GM12878 (cell line): ENCODE measurements around the gene NCAM1. TPM values are rescaled to one million over a fixed set of nuclear protein-coding genes. Genes with fewer than 3 reads are reported as not detected.

Source experiments
- ATAC-seq: fragments of 200-7000 bp; cut with Tn5 transposase; 3 replicates; pipeline ENCODE4 v1.9.1; 2020; ENCODE audit warnings: mild to moderate bottlenecking, moderate library complexity
- BruUV-seq: library from RNA; stranded (reverse); fragments of 400-500 nt; replicated peaks from 2 replicates; lab custom pipeline; 2021; lab: Mats Ljungman, UMichigan
- CTCF ChIA-PET: fragments of 300-600 bp; sonication (Branson Sonifier 250); formaldehyde crosslinking; extraction: SDS; loops from one replicate; lab custom pipeline; 2021; ENCODE audit warnings: inconsistent platforms; lab: Yijun Ruan, JAX
- POLR2A ChIA-PET: fragments of 350-600 bp; formaldehyde crosslinking; extraction: SDS; loops from one replicate; lab custom pipeline; 2021; ENCODE audit warnings: inconsistent platforms; lab: Charles Lee
- RAD21 ChIA-PET: fragments of 300-600 bp; sonication (Branson Sonifier 250); formaldehyde crosslinking; loops from one replicate; lab custom pipeline; 2023; ENCODE audit warnings: antibody characterized with exemption; ENCODE audit not compliant: unreplicated experiment; lab: Charles Lee
- SMC1A ChIA-PET: fragments of 300-600 bp; sonication (Branson Sonifier 250); formaldehyde crosslinking; loops from one replicate; lab custom pipeline; 2023; ENCODE audit not compliant: unreplicated experiment, uncharacterized antibody; lab: Charles Lee
- DNase-seq: peaks from one replicate; pipeline ENCODE4 v3.0.0-alpha.2; 2011; ENCODE audit warnings: low read depth, low spot score
- FAIRE-seq: peaks from 3 replicates; lab custom pipeline; 2011; peaks lifted over from hg19 to GRCh38; lab: Jason Lieb, UNC
- H2AFZ ChIP-seq: 2 replicates; pipeline ENCODE4 v1.6.0; 2011; ENCODE audit warnings: low read depth, low read length, control low read depth; ENCODE audit not compliant: control insufficient read depth
- H3K27ac ChIP-seq: 2 replicates; pipeline ENCODE4 v1.5.1; 2011; ENCODE audit warnings: control low read depth; ENCODE audit not compliant: control insufficient read depth, insufficient read depth
- H3K27me3 ChIP-seq, 2 experiments: replicated peaks in 1 of 2; 2 replicates each; pipeline versions ENCODE4 v1.6.0 to v1.6.1; 2011; ENCODE audit warnings: low read length in 1 of 2; ENCODE audit not compliant: control insufficient read depth in 2 of 2, insufficient read depth in 2 of 2
- H3K36me3 ChIP-seq, 2 experiments: 2 replicates each; pipeline ENCODE4 v1.5.1; 2011; ENCODE audit warnings: low read length in 1 of 2; ENCODE audit not compliant: control insufficient read depth in 2 of 2, insufficient read depth in 2 of 2
- H3K4me1 ChIP-seq: 2 replicates; pipeline ENCODE4 v1.6.1; 2011; ENCODE audit warnings: mild to moderate bottlenecking, low read length, moderate library complexity, mixed read lengths; ENCODE audit not compliant: control insufficient read depth, insufficient read depth
- H3K4me2 ChIP-seq: 2 replicates; pipeline ENCODE4 v1.6.0; 2011; ENCODE audit warnings: control low read depth; ENCODE audit not compliant: control insufficient read depth, insufficient read depth
- H3K4me3 ChIP-seq: fragments of 200-600 bp; sonication (generic); 2 replicates; pipeline ENCODE4 v1.5.1; 2016
- H3K79me2 ChIP-seq: 2 replicates; pipeline ENCODE4 v1.6.0; 2011; ENCODE audit warnings: low read length; ENCODE audit not compliant: control insufficient read depth, insufficient read depth
- H3K9ac ChIP-seq: 2 replicates; pipeline ENCODE4 v1.8.0; 2011; ENCODE audit warnings: low read length, control low read depth, mixed read lengths; ENCODE audit not compliant: control insufficient read depth, insufficient read depth
- H3K9me3 ChIP-seq: replicated peaks from 3 replicates; pipeline ENCODE4 v1.5.1; 2011; ENCODE audit warnings: mild to moderate bottlenecking, low read length; ENCODE audit not compliant: control insufficient read depth, insufficient read depth
- H4K20me1 ChIP-seq: 2 replicates; pipeline ENCODE4 v1.6.0; 2011; ENCODE audit not compliant: control insufficient read depth, insufficient read depth
- ASH2L ChIP-seq: fragments of 300-600, 200-600 bp; sonication (generic); IDR thresholded peaks from 2 replicates; pipeline ENCODE4 v1.6.1; 2017; ENCODE audit warnings: low read depth, mild to moderate bottlenecking, borderline replicate concordance
- BCL11A ChIP-seq: IDR thresholded peaks from 2 replicates; pipeline ENCODE4 v1.6.1; 2011; ENCODE audit warnings: low read depth, low read length
- BRCA1 ChIP-seq: IDR thresholded peaks from 2 replicates; pipeline ENCODE4 v1.6.1; 2011; ENCODE audit warnings: low read depth, low read length, improper control_type of control experiment
- E4F1 ChIP-seq: fragments of 450-650 bp; IDR thresholded peaks from 2 replicates; pipeline ENCODE4 v1.6.1; 2018; ENCODE audit warnings: borderline replicate concordance, mild to moderate bottlenecking; ENCODE audit not compliant: partially characterized antibody
- EED ChIP-seq: sonication (generic); IDR thresholded peaks from 2 replicates; pipeline ENCODE4 v1.6.1; 2016; ENCODE audit warnings: antibody characterized with exemption, low read depth
- ELK1 ChIP-seq: IDR thresholded peaks from 2 replicates; pipeline ENCODE4 v1.6.1; 2012; ENCODE audit warnings: low read depth, low read length, improper control_type of control experiment
- GATAD2B ChIP-seq: fragments of 450-650 bp; conservative IDR thresholded peaks from 2 replicates; pipeline ENCODE4 v1.6.1; 2017; ENCODE audit warnings: low read depth, mild to moderate bottlenecking, moderate library complexity
- IRF5 ChIP-seq: fragments of 450-650 bp; IDR thresholded peaks from 2 replicates; pipeline ENCODE4 v1.6.1; 2017; ENCODE audit warnings: borderline replicate concordance
- JUND ChIP-seq: IDR thresholded peaks from 2 replicates; pipeline ENCODE4 v1.6.1; 2012; ENCODE audit warnings: low read depth, mild to moderate bottlenecking, low read length, improper control_type of control experiment, moderate library complexity
- NFYB ChIP-seq: IDR thresholded peaks from 2 replicates; pipeline ENCODE4 v1.6.1; 2011; ENCODE audit warnings: low read depth, mild to moderate bottlenecking, low read length, improper control_type of control experiment, moderate library complexity; ENCODE audit not compliant: insufficient read depth
- ZBTB33 ChIP-seq: fragments of 450-650 bp; IDR thresholded peaks from 2 replicates; pipeline ENCODE4 v1.6.1; 2017; ENCODE audit warnings: mild to moderate bottlenecking
- ZBTB4 ChIP-seq: fragments of 450-650 bp; formaldehyde crosslinking; IDR thresholded peaks from 2 replicates; pipeline ENCODE4 v1.4.0; 2022; ENCODE audit warnings: mild to moderate bottlenecking, moderate library complexity
- WGBS: methylation state at CpG from one replicate; pipeline ENCODE4 v1.1.6; 2016; ENCODE audit warnings: low lambda C conversion rate; ENCODE audit not compliant: insufficient replicate concordance, insufficient coverage; ENCODE audit errors: missing lambda C conversion rate; 5-methylcytosine and 5-hydroxymethylcytosine counted together
- in situ Hi-C: fragments of 300-500 bp; cut with MboI; formaldehyde crosslinking; loops from 9 replicates; pipeline ENCODE4 v1.14.3; 2018; ENCODE audit warnings: mixed read lengths
- intact Hi-C: fragments of 100-400 bp; cut with micrococcal nuclease; formaldehyde crosslinking; loops from one replicate; pipeline ENCODE4 v1.14.2; 2022; ENCODE audit not compliant: unreplicated experiment
- polyA plus RNA-seq, 11 experiments: library from polyadenylated mRNA; depleted of rRNA in 4 of 11; unstranded in 6 of 11; stranded (reverse) in 5 of 11; fragments of >200 nt; fragmentation: Nextera tagmentation in 4 of 11; fragmentation: Illumina TruSeq in 1 of 11; extraction: Ambion mirVana in 4 of 11; extraction: Trizol in 1 of 11; gene quantifications; 1 replicate in 1 of 11; 2 replicates in 10 of 11; pipeline versions ENCODE4 v1.2.1 to v1.2.3, GENCODE V29; 2011 to 2016; ENCODE audit warnings: inconsistent platforms in 2 of 11, missing spikeins in 2 of 11, low read depth in 1 of 11
- total RNA-seq, 4 experiments: library from RNA; depleted of rRNA in 3 of 4; stranded (reverse); fragments of >200 nt in 3 of 4; fragmentation: Illumina TruSeq in 1 of 4; extraction: Trizol in 1 of 4; gene quantifications; 2 replicates each; pipeline versions ENCODE4 v1.2.1 to v1.2.3, GENCODE V29; 2013 to 2021

Gene NCAM1
- total and polyA plus RNA-seq, 10 of the 15 experiments (the other 5 are each of a cell fraction or from before 2014, with no cell fraction given) = 0.10 to 0.23 (median 0.11) TPM; not detected in 7

GRCh38 chr11:112966561-112966960, 5.3 kb downstream of the NCAM1 start:
- RAD21 ChIA-PET = no interaction called here
- H2AFZ ChIP-seq = no peak overlapping the region
- FAIRE-seq = no peak
- intact Hi-C loops (no loop called here), in situ Hi-C loops (no loop called here)
- H3K79me2 ChIP-seq = no peaks in the 10 kb centered on the region
- 14% methylated on average over 4 of the region's 4 CpGs for WGBS
- H3K27me3 ChIP-seq = peaks cover 2 to 6% of the 10 kb centered on the region in 2 experiments
- H3K4me2 ChIP-seq = no peak overlapping the region
- DNase-seq = no peak
- no peak for ATAC-seq
- no peaks in the 10 kb centered on the region for H3K9me3 ChIP-seq
- SMC1A ChIA-PET = interaction anchor here (0.6 kb wide), 1 partner anchor 530 kb away, joined by 3 read pairs; no protein-coding TSS in a partner anchor
- H3K9ac ChIP-seq = no peak overlapping the region
- no peak overlapping the region for H3K27ac ChIP-seq
- H4K20me1 ChIP-seq = no peaks in the 10 kb centered on the region
- no peaks in the 10 kb centered on the region for H3K4me1 ChIP-seq
- CTCF ChIA-PET = no interaction called here
- POLR2A ChIA-PET = no interaction called here
- no peak overlapping the region for H3K4me3 ChIP-seq
- no TSS peak for BruUV-seq
- no peaks in the 10 kb centered on the region for H3K36me3 ChIP-seq
- TF ChIP-seq BCL11A (no peak), ASH2L (no peak), BRCA1 (no peak), ZBTB33 (no peak), JUND (no peak), E4F1 (no peak), EED (no peak), ELK1 (no peak), IRF5 (no peak), ZBTB4 (no peak), NFYB (no peak), GATAD2B (no peak)
